ENCODE measurements around the gene SGSH.

The SGSH gene

GRCh38 chr17:80185968-80186367, 34.2 kb downstream of the SGSH start:
- Histone ChIP-seq H3K27me3 (ENCODE audit: control insufficient read depth, insufficient read depth, low read length, poor library complexity, severe bottlenecking) (no peaks in the 10 kb centered on the region), H3K9me3 (ENCODE audit: control insufficient read depth, low read length) (no peaks in the 10 kb centered on the region), H3K4me3 (ENCODE audit: insufficient read depth, low read depth, low read length) (no peak overlapping the region), H3K27ac (ENCODE audit: insufficient read depth, low read depth, low read length, poor library complexity, severe bottlenecking) (no peak overlapping the region), H3K36me3 (ENCODE audit: control insufficient read depth, insufficient read depth, low read length) (no peaks in the 10 kb centered on the region), H3K4me1 (ENCODE audit: control insufficient read depth, insufficient read depth, low read length) (peaks cover 16% of the 10 kb centered on the region)
- WGBS, 2 experiments = 91 to 92% methylated on average over 9 of the region's 9 CpGs

DNA sequence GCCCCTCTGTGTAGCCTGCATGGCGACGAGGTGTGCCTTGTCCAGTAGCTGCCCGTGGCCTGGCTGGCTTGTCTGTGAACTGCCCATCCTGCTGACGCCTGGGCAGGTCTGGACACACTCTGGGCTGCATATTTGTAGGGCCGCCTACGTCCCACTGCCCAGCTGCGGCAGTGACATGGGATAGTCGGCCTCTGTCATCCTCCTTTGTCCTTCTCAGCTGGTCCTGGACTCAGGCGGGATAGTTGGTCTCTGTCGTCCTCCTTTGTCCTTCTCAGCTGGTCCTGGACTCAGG, 35.8 kb downstream of the SGSH start:
- peaks cover 16% of the 10 kb centered on the region for H3K4me1 ChIP-seq (ENCODE audit: control insufficient read depth, insufficient read depth, low read length)
- H3K36me3 ChIP-seq (ENCODE audit: control insufficient read depth, insufficient read depth, low read length) = no peaks in the 10 kb centered on the region
- WGBS, 2 experiments = 40 to 41% methylated on average over 8 of the region's 10 CpGs
- no peaks in the 10 kb centered on the region for H3K27me3 ChIP-seq (ENCODE audit: control insufficient read depth, insufficient read depth, low read length, poor library complexity, severe bottlenecking)
- peak overlapping the region; percentile 82 for H3K27ac ChIP-seq (ENCODE audit: insufficient read depth, low read depth, low read length, poor library complexity, severe bottlenecking)
- H3K4me3 ChIP-seq (ENCODE audit: insufficient read depth, low read depth, low read length) = no peak overlapping the region
- H3K9me3 ChIP-seq (ENCODE audit: control insufficient read depth, low read length) = no peaks in the 10 kb centered on the region

DNA sequence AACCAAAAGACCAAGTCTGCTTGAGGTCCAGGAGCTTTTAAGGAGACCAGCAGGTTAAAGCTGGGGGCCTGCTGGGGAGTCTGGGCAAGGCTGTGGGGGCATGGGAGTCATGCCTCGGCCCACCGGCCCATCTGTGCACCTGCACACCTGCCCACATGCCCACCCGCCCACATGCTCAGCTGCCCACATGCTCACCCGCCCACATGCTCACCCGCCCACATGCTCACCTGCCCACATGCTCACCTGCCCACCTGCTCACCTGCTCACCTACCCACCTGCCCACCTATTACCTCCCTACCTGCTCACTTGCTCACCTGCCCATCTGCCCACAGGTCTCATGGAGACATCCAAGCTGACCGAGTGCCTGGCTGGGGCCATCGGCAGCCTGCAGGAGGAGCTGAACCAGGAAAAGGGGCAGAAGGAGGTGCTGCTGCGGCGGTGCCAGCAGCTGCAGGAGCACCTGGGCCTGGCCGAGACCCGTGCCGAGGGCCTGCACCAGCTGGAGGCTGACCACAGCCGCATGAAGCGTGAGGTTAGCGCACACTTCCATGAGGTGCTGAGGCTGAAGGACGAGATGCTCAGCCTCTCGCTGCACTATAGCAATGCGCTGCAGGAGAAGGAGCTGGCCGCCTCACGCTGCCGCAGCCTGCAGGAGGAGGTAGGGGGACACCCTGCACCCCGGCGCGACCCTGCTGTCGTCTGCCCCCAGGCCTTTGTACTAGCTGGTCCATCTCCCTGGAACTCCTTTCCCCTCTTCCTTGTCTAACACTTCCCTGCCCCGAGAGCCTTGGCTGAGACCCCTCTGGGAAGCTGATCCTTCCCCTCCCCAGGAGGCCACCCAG, 36.3 kb downstream of the SGSH start:
- no peaks in the 10 kb centered on the region for H3K9me3 ChIP-seq (ENCODE audit: control insufficient read depth, low read length)
- peak overlapping the region; percentile 82 for H3K27ac ChIP-seq (ENCODE audit: insufficient read depth, low read depth, low read length, poor library complexity, severe bottlenecking)
- H3K27me3 ChIP-seq (ENCODE audit: control insufficient read depth, insufficient read depth, low read length, poor library complexity, severe bottlenecking) = no peaks in the 10 kb centered on the region
- H3K36me3 ChIP-seq (ENCODE audit: control insufficient read depth, insufficient read depth, low read length) = no peaks in the 10 kb centered on the region
- peaks cover 16% of the 10 kb centered on the region for H3K4me1 ChIP-seq (ENCODE audit: control insufficient read depth, insufficient read depth, low read length)
- no peak overlapping the region for H3K4me3 ChIP-seq (ENCODE audit: insufficient read depth, low read depth, low read length)
- WGBS, 2 experiments = 79 to 82% methylated on average over 26 of the region's 26 CpGs

DNA sequence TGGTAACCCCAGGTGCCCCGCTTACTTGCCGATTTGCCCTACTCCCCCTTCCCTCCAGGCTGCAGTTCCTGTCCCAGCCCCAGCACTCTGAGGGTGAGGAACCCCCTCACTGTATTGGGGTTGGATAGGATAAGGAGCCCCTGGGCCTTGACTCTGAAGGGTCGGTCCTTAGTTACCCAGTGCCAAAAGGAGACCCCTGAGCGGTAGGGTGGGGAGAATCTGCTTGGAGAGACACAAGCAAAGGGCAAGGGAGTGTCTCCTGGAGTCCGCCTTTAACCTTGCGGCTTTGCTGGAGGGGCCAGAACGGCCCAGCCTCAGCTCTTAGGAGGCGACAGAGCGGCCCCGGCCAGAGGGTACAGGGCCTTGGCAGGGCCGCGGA, 37.3 kb downstream of the SGSH start:
- Histone ChIP-seq H3K9me3 (ENCODE audit: control insufficient read depth, low read length) (no peaks in the 10 kb centered on the region), H3K4me3 (ENCODE audit: insufficient read depth, low read depth, low read length) (no peak overlapping the region), H3K4me1 (ENCODE audit: control insufficient read depth, insufficient read depth, low read length) (peaks cover 16% of the 10 kb centered on the region), H3K27ac (ENCODE audit: insufficient read depth, low read depth, low read length, poor library complexity, severe bottlenecking) (no peak overlapping the region), H3K36me3 (ENCODE audit: control insufficient read depth, insufficient read depth, low read length) (no peaks in the 10 kb centered on the region), H3K27me3 (ENCODE audit: control insufficient read depth, insufficient read depth, low read length, poor library complexity, severe bottlenecking) (no peaks in the 10 kb centered on the region)
- 93 to 95% methylated on average over 12 of the region's 12 CpGs for WGBS, 2 experiments

- 91 to 92% methylated on average over 30 of the region's 30 CpGs for WGBS, 2 experiments
- Histone ChIP-seq H3K4me3 (ENCODE audit: insufficient read depth, low read depth, low read length) (no peak overlapping the region), H3K36me3 (ENCODE audit: control insufficient read depth, insufficient read depth, low read length) (no peaks in the 10 kb centered on the region), H3K4me1 (ENCODE audit: control insufficient read depth, insufficient read depth, low read length) (peaks cover 16% of the 10 kb centered on the region), H3K27ac (ENCODE audit: insufficient read depth, low read depth, low read length, poor library complexity, severe bottlenecking) (no peak overlapping the region), H3K9me3 (ENCODE audit: control insufficient read depth, low read length) (no peaks in the 10 kb centered on the region), H3K27me3 (ENCODE audit: control insufficient read depth, insufficient read depth, low read length, poor library complexity, severe bottlenecking) (no peaks in the 10 kb centered on the region)
These were observed 37.9 kb downstream of the SGSH start for GRCh38 chr17:80182118-80182844.

- H3K4me1 ChIP-seq (ENCODE audit: control insufficient read depth, insufficient read depth, low read length) = peaks cover 16% of the 10 kb centered on the region
- H3K36me3 ChIP-seq (ENCODE audit: control insufficient read depth, insufficient read depth, low read length) = no peaks in the 10 kb centered on the region
- H3K4me3 ChIP-seq (ENCODE audit: insufficient read depth, low read depth, low read length) = no peak overlapping the region
- H3K9me3 ChIP-seq (ENCODE audit: control insufficient read depth, low read length) = no peaks in the 10 kb centered on the region
- H3K27me3 ChIP-seq (ENCODE audit: control insufficient read depth, insufficient read depth, low read length, poor library complexity, severe bottlenecking) = no peaks in the 10 kb centered on the region
- no peak overlapping the region for H3K27ac ChIP-seq (ENCODE audit: insufficient read depth, low read depth, low read length, poor library complexity, severe bottlenecking)
- WGBS, 2 experiments = 93% methylated on average over 17 of the region's 17 CpGs
These were observed 38.7 kb downstream of the SGSH start for GRCh38 chr17:80181431-80181830.

DNA sequence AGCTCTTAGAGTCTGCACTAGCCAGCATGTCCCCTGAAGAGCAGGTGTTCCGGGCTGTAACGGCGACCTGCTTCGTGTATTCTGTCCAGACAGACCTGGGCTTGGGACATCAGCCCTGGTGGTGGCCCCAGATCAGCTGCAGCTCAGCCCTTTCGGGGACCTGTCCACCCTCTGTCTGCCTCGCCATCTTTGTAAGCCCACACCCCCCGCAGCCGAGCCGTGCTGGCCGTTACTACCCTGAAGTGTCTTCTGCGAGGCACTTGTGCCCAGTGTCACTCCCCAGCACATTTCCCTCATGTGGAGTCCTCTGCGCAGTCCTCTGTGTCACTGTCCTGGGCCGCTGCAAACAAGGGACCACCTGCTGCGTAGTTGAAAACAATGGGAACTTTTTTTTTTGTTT, 39.9 kb downstream of the SGSH start:
- Histone ChIP-seq H3K27me3 (ENCODE audit: control insufficient read depth, insufficient read depth, low read length, poor library complexity, severe bottlenecking) (no peaks in the 10 kb centered on the region), H3K27ac (ENCODE audit: insufficient read depth, low read depth, low read length, poor library complexity, severe bottlenecking) (no peak overlapping the region), H3K4me1 (ENCODE audit: control insufficient read depth, insufficient read depth, low read length) (peaks cover 18% of the 10 kb centered on the region), H3K9me3 (ENCODE audit: control insufficient read depth, low read length) (no peaks in the 10 kb centered on the region), H3K4me3 (ENCODE audit: insufficient read depth, low read depth, low read length) (no peak overlapping the region), H3K36me3 (ENCODE audit: control insufficient read depth, insufficient read depth, low read length) (no peaks in the 10 kb centered on the region)
- 90 to 91% methylated on average over 14 of the region's 14 CpGs for WGBS, 2 experiments

GRCh38 chr17:80177986-80178595, 42.0 kb downstream of the SGSH start:
- 87 to 91% methylated on average over 21 of the region's 21 CpGs for WGBS, 2 experiments
- H3K36me3 ChIP-seq (ENCODE audit: control insufficient read depth, insufficient read depth, low read length) = no peaks in the 10 kb centered on the region

DNA sequence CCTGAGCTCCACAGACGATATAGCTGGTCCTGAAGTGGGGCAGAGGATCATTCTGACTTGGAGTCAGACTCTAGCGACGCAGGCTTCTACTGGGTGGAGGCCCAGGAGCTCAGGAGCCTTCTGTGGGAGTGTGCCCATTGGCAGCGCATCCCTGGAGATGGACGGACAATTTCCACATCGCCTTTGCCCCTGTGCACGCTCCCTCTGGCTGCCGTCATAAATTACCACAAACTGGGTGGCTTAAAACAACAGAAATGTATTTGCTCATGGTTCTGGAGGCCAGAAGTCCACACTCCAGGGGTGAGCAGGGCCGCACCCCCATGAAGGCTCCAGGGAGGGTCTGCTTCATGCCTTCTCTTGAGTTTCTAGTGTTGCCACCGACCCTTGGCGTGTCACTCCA, 43.4 kb downstream of the SGSH start:
- Histone ChIP-seq H3K27ac (ENCODE audit: insufficient read depth, low read depth, low read length, poor library complexity, severe bottlenecking) (no peak overlapping the region), H3K27me3 (ENCODE audit: control insufficient read depth, insufficient read depth, low read length, poor library complexity, severe bottlenecking) (no peaks in the 10 kb centered on the region), H3K4me1 (ENCODE audit: control insufficient read depth, insufficient read depth, low read length) (peaks cover 10% of the 10 kb centered on the region), H3K36me3 (ENCODE audit: control insufficient read depth, insufficient read depth, low read length) (no peaks in the 10 kb centered on the region), H3K4me3 (ENCODE audit: insufficient read depth, low read depth, low read length) (no peak overlapping the region), H3K9me3 (ENCODE audit: control insufficient read depth, low read length) (no peaks in the 10 kb centered on the region)
- WGBS, 2 experiments = 94 to 96% methylated on average over 11 of the region's 11 CpGs

More at GRCh38 chr17:80177986-80178595, 42.0 kb downstream of the SGSH start:
- H3K4me3 ChIP-seq (ENCODE audit: insufficient read depth, low read depth, low read length) = no peak overlapping the region
- H3K27ac ChIP-seq (ENCODE audit: insufficient read depth, low read depth, low read length, poor library complexity, severe bottlenecking) = no peak overlapping the region
- H3K9me3 ChIP-seq (ENCODE audit: control insufficient read depth, low read length) = no peaks in the 10 kb centered on the region
- no peaks in the 10 kb centered on the region for H3K27me3 ChIP-seq (ENCODE audit: control insufficient read depth, insufficient read depth, low read length, poor library complexity, severe bottlenecking)
- H3K4me1 ChIP-seq (ENCODE audit: control insufficient read depth, insufficient read depth, low read length) = peaks cover 10% of the 10 kb centered on the region

- 98% methylated on average over 5 to 6 of the region's 6 CpGs for WGBS, 2 experiments
These were observed 46.2 kb downstream of the SGSH start for GRCh38 chr17:80173916-80174315.

More at GRCh38 chr17:80173916-80174315, 46.2 kb downstream of the SGSH start:
- no peaks in the 10 kb centered on the region for H3K27me3 ChIP-seq (ENCODE audit: control insufficient read depth, insufficient read depth, low read length, poor library complexity, severe bottlenecking)
- H3K4me1 ChIP-seq (ENCODE audit: control insufficient read depth, insufficient read depth, low read length) = peaks cover 10% of the 10 kb centered on the region
- H3K27ac ChIP-seq (ENCODE audit: insufficient read depth, low read depth, low read length, poor library complexity, severe bottlenecking) = no peak overlapping the region
- no peaks in the 10 kb centered on the region for H3K9me3 ChIP-seq (ENCODE audit: control insufficient read depth, low read length)
- H3K4me3 ChIP-seq (ENCODE audit: insufficient read depth, low read depth, low read length) = no peak overlapping the region
- H3K36me3 ChIP-seq (ENCODE audit: control insufficient read depth, insufficient read depth, low read length) = no peaks in the 10 kb centered on the region

Measured in ectodermal cell (in vitro differentiated cells).